NK-92 (cell line): ENCODE results near the gene POT1.

Source experiments
- DNase-seq: peaks from one replicate; lab custom pipeline; 2025; ENCODE audit not compliant: unreplicated experiment; lab: John Stamatoyannopoulos, UW

POT1 gene

DNA sequence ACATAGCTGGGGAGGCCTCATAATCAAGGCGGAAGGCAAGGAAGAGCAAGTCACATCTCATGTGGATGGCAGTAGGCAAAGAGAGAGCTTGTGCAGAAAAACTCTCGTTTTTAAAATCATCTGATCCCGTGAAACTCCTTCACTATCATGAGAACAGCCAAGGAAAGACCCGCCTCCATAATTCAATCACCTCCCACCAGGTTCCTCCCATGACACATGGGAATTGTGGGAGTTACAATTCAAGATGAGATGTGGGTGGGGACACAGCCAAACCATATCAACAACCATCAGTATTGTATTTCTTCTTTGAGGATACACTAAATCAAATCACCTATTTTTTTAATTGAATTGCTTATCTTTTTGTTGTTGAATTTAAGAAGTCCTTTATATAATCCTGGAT is 16.7 kb downstream of the POT1 start:
- DNase-seq, result no peak

DNA sequence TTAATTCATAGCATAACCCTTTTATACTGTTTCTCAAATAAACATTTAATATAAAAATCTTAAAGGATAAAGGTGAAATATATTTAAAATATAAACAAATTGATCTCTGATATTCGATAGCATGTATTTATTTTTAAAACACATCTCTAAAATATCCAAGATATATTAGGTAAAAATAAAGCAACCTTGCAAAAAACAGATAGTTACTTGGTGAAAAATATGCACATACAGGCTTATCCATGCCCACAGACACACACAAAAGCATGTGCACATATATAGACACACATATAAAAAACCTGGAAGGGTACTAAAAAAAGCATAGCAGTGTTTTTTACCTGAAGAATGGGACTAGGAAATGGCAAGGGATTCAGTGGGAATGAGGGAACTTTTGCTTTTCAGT is 19.8 kb downstream of the POT1 start:
- no peak for DNase-seq

DNA sequence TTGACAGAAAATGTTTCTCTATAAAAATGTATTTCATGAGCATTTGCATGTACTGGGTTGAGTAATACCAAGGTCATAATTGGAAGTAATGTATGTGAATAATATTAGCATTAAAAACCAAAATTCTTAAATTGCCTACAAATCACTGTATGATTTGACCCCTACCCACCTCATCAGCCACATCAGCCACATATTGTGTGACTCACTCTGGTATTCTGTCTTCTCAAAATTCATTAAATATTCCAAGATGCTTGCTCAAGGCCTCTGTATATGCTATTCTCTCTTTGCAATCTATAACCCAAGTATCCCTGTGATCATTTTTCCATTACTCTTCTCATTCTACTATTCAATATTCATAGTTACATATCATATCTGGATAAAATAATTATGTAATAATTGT is 21.4 kb downstream of the POT1 start:
- no peak for DNase-seq

DNA sequence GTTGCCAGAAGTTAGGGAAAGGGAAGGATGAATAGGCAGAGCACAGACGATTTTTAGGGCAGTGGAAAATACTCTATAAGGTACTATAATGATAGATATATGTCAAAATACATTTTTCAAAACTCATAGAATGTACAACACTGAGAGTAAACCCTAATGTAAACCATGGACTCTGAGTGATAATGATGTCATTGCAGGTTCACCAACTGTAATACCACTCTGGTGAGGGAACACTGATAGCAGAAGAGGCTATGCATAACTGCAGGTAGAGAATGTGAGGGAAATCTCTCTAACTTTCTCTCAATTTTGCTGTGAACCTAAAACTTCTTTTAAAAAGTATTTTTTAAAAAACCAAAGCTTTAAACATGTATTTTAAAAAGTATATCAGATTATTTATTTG is 22.1 kb downstream of the POT1 start:
- DNase-seq, result no peak

DNA sequence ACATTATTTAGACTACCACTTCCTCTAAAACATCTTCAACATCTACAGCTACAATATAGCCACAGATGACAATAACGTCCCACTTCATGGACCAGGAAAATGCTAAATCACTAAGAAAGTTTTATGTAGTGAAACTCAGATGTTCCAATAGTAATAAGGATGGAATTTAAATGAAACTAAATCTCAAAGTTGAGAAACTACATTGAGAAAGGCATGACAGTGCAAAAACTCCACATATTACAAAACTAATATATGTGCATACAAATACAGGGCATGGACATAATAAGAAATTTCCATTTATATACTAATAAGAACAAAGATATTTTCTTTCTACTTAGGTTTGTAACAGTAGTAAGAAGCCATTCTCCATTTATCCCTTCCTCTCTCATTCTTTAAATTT is 31.1 kb downstream of the POT1 start:
- no peak for DNase-seq

DNA sequence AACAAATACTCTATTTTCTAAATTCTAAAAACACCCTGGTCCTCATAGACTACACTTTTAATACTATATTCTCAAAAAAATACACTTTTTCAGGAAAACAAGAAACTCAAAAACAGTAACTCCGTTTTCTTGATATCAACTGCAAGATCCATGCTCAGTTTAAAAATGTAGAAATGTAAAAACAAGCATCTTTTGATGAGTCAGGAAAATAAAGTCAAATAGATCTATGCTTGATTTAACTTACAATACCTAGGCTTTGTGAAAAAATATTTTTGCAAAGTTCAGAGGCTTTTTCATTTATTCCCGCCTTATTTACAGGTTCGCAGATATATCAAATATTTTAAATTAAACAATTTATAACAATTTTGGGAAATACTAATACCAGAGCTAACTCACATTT is 33.6 kb downstream of the POT1 start:
- DNase-seq, result no peak

DNA sequence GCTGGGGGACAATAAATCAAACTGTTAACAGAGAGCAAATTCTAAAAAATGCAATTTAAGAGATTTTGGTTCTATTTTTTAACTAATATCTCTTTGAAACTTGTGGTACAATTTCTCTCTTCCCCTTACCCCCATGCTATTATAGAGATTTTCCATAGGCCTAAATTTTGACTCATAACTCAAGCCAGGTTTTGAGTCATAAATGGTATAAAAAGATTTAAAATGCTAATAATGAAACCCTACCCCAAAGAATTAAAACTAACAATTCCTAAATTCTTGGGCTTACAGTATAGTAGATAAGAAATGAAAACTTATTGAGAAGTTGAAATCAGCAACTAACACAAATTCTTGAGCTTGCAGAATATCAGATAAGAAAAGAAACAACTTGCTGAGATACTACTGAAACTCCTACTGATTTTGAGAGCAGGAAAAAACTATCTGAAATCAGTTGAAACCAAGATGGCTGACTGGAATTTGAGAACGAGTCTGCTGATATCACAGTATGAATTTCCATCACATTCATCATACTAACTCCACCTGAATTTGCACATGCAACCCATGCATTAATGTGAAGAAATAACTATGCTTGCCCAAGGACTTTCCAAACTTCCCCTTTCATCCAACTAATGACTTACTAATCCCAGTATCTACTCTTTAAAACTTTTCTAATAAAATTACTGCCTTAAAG is 36.3 kb downstream of the POT1 start:
- DNase-seq, result no peak

DNA sequence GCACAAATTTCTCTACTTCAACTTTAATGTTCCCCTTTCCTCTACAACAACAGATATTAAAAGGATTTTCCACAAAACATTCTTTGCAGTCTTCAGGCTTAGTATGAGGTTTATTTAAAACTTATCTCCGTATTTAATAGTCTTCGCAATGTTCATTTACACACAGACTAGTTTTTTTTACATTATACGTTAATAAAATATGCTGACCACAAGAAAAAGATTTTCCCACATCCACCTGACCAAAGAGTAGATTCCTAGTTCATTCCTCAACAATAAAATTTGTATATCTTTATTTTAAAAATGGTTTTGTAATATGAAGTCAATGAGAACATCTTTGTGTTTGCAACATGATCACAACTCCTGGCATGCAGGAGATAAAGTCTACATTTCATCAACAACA is 42.4 kb downstream of the POT1 start:
- DNase-seq, result no peak

DNA sequence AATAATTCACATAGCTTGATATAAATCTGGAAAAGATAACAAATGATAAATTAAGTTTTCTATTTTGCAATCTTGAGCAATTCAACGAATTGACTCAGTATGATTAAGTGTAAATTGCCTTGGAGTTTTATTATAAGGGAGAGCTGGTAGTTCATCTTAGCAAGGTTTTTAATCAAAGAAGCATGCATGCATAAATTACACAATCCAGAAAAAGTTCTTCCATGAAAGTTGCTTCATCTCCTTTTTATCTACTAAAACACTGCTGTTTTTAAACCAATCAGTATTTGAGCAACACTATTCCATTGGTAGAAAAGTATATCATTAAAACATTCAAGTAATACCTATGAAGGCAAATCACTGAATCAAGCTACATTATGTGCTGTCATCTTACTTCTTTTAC is 47.6 kb downstream of the POT1 start:
- DNase-seq, result no peak

DNA sequence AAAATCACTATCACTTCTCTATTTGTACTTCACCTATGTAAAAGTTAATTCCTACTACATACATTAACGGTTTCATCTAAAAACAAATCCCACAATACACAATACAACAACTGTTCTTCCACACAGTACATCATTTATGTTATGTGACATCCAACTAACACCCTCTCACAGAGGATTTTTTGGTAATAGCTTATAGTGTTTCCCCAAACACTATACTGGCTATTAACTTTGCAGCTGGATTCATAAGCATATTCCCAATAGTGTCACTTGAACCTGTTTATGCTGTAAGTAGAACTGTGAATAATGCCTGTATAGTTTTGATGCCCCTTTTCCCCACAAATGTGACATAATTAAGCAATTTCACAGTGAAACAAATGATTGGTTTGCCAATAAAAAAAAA is 49.9 kb downstream of the POT1 start:
- no peak for DNase-seq

DNA sequence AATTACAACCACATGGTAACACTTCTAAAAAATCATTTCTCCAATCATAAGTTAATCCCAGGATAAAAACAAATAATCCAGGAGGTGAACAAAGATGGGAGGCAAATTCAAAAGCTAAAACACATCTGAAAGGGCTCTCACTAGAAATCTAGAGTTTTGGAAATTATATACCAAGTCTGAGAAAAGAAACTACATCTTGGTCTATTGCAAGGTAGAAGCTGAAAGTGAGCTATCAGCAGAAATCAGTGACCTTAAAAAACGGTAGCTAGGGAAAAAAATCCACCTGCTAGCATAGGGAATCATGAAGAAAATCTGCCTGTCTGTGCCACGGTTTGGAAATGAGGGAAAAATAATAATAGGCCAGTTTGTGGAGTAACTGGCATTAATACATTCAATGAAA is 50.5 kb downstream of the POT1 start:
- no peak for DNase-seq

DNA sequence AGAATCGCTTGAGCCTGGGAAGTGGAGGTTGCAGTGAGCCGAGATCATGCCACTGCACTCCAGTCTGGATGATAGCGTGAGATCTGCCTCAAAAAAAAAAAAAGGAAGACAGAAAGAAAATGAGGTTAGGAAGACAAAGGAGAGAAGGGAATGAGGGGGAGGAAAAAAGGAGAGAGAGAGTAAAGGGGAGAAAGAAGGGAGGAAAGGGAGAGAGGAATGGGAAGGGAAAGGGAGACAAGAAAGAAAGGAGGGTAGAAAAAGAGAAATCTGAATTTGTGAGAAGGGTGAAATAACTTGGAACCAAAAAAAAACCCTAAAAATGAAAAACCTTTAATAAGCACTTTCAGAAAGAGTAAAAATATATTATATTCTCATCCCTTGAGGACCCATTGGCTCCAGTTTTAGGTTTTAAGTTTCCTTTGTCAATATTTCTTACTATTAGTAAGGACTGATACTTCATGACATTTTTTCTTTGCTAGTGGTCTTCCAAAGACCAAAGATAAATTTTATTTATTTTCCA is 54.9 kb downstream of the POT1 start:
- DNase-seq, result no peak

DNA sequence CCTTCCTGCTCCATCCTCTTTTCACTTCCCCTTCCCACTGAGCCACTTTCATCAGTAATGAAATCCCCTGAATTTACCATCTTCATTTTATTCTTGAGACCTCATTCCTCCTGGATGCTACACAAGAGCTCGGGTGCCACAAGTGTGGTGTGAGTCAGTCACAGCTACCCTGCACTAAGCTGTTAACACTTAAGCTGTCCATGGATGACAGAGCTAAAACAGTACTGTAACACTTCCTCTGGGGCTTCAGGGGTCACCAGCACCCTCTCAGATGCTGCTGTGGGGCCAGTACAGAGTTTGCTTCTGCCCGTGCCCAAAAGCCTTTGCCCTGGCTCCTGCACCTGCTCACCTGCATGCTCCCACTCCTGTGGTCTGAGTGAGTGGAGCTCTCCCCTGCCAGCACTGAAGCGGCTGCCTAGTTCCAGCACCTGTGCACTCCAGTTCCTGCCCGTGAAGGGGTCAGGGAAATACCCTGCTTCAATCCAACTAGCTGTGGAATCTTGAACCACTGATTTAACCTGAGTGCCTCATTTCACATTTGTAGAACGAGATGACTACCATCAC is 71.9 kb downstream of the POT1 start:
- DNase-seq, result no peak

DNA sequence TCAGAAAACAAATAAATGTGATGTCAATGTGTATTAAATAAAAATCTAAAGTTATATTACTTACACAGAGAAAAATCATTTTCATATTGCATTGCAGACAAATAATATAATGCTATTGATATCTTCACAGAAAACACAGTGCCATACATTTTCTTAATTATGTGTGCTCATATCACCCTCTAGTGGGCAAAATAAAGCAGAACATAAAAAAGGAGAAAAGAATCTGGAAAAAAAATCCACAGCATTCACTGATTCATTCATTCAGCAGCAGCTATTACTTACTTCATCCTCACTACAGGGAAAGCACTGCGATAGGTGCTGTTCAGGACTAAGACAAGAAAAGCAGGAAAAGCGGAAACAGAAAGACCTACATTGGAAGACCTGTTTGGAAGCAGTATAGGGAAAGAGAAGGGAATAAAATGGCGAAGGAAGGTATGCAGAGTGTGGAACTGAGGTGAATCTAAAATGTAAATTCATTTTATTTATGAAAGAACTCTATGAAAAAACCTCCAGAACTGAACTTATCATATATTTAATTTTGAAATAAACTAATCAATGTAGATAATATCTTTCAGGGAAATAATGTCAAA is 73.2 kb downstream of the POT1 start:
- DNase-seq, result no peak

DNA sequence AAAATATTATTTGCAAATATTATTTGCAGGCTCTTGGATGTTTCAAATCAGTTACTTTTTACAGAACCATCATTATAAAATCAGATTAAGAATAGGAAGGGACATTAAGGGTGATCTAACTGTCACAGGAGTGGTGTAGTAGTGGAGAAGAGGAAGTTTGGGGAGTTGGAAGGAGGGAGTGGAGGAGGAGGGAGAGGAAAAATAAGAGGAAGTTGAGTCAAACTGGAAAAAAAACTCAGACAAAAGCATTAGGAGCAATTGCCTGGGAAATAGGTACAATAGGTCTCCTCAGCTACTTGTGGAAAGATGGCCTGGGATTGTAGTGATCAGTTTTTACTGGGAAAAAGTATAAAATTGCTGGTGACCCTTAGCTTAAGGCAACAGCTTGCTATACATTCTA is 86.3 kb downstream of the POT1 start:
- DNase-seq, result no peak

DNA sequence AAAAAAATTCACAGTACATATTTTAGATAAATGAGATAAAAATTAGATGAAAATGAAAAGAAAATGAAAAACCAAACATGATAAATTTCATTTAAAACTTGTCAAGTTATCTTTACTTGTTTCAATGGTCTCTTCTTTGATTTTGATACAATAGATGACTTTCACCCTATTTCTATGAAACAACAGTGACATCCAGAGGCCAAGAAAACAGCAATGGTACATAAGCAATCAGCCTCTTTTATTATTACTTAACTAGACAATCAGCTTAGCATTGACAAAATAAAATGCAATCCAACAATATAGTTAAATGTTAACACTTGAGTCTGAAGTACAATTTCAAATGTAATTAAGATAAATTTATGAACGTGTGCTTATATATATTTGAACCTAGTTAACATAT is 89.2 kb downstream of the POT1 start:
- DNase-seq, result no peak

DNA sequence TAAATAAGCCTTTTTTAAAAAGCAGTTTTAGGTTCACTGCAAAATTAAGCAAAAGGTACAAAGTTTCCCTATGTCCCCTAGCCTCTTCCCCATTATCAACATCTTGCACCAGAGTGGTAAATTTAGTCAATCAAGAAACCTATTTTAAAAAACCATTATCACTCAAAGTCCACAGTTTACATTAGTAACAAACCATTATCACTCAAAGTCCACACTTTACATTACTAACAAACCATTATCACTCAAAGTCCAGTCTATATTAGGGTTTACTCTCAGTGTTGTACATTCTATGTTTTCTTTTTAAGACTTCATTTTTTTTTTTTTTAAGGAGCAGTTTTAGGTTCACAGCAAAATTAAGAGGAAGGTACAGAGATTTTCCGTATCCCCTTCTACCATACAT is 89.9 kb downstream of the POT1 start:
- DNase-seq, result no peak

DNA sequence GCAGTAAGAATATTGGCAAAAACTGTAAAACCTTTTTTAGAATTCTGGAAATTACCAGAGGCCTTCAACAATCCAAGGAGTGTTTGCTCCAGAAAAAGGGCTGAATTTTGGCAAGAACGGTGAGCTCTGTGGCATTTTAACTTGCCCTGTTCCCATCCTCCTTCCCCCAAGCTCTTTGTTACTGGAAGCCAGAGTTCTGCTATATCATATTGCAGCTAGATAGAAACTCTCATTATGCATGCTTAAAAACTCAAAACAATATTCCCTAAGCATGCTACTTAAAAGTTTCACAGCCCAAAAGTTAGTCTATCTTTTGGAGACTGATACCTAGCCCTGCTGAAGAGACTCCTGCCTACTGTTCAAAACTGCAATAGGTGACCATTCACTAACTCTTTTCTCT is 93.5 kb downstream of the POT1 start:
- no peak for DNase-seq

DNA sequence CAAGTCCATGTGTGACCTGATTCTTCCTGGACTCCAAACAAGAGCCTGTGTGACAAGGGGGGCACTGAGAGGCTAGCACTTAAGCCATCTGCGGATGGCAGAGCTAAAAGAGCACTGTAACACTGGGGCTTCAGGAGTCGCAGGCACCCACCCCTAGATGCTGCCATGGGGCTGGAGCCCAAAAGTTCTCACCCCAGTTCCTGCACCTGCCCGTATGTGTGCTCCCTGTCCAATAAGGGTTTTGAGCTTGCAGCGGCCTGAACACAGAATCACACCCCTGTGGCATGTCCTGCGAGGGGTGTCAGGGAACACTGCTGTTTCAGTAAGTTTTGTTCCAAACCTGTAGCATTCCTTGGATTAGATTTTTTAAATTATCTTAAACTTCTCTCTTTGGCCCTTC is 110.8 kb downstream of the POT1 start:
- no peak for DNase-seq

DNA sequence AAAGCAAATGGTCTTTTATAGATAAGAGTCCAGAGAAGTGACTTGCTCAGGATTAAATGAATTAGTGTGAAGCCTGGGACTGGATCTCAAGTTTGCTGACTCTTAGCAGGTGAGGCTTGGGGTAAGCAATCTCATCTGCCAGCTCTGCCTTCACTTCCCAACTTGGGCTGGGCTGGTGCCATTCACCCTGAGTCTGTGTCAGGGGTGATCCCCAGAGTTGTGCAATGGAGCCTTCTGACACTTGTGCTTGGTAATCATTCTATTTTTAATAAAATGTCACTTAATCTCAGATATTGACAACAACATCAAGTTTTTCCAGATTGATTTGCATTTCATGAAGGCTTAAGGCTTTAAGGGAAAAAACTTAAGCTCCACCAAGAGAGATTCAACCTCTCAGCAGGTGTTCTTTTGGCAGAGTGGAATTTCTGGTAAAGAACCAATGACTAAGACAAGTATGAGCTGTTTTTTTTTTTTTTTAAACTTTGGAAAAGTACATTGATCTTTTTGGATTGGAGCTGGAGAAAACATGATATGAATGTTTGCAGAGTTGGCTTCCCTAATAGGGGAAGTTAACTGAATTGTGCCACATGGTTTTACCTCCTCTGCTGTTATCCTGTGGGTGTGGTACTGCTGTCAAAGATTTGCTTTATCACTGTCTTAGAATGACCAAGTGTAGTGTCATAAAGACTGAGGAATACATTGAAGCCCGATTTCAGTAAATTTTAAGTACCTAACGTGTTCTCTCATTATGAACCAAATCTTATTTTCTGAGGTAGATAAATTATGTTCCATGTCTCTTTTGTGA is 115.4 kb downstream of the POT1 start:
- DNase-seq, result no peak

DNA sequence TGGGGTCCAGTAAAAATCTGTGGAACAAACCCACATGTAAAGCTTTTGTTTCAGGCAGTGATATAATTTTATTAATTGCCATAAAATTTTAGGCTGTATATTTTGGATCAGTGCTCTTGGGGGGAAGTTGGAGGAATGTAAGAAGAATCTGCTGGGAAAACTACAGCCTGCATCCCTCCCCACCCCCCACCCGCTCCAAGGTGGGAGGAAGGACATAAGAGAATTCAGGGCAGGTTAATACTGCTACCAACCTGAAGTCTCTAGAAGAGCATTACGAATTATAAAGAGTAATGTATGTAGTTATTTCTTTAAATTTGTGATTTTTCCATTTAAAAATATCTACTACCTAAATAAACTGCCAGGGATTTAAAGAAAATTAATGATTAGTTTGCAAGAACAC is 116.9 kb downstream of the POT1 start:
- no peak for DNase-seq

DNA sequence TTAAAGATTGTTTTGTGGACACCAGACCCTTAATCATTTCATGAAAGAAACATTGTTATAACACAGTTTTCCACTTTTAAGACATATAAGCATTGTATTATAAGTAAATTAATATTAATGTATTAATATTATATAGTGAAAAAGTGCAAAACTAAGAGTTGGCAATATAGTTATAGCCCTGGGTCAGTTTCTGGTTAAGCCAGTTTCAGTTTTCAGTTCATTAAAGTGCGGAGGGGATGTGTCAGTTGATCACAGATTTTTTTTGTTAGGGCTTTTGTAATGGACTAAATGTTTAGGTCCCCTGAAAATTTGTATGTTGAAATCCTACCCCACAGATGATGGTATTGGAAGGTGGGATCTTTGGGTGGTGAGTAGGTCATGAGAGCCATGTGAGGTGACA is 118.3 kb downstream of the POT1 start:
- DNase-seq, result no peak
